Activated T-cell treated with anti-CD3 and anti-CD28 coated beads for 24 hours (primary cell): ENCODE data around the gene DCP1B.

Experiments used
- DNase-seq: peaks from one replicate; pipeline ENCODE4 v3.0.0-alpha.2; 2020; ENCODE audit warnings: low read depth

The DCP1B gene

GRCh38 chr12:2004113-2004929 lies at the start of gene DCP1B:
DCP1B (minus strand) TSS chr12:2004457; CDS start chr12:2004431, 26 bp downstream.
- peak; percentile 92 for DNase-seq

- no peak for DNase-seq
Measured at GRCh38 chr12:2053691-2054090, 49.4 kb upstream of the DCP1B start.

- no peak for DNase-seq
Measured at GRCh38 chr12:2052826-2053678, 48.8 kb upstream of the DCP1B start, which contains the start of gene CACNA1C. CACNA1C (plus strand) TSS chr12:2052987; CDS start chr12:2053563, 576 bp downstream.

DNA sequence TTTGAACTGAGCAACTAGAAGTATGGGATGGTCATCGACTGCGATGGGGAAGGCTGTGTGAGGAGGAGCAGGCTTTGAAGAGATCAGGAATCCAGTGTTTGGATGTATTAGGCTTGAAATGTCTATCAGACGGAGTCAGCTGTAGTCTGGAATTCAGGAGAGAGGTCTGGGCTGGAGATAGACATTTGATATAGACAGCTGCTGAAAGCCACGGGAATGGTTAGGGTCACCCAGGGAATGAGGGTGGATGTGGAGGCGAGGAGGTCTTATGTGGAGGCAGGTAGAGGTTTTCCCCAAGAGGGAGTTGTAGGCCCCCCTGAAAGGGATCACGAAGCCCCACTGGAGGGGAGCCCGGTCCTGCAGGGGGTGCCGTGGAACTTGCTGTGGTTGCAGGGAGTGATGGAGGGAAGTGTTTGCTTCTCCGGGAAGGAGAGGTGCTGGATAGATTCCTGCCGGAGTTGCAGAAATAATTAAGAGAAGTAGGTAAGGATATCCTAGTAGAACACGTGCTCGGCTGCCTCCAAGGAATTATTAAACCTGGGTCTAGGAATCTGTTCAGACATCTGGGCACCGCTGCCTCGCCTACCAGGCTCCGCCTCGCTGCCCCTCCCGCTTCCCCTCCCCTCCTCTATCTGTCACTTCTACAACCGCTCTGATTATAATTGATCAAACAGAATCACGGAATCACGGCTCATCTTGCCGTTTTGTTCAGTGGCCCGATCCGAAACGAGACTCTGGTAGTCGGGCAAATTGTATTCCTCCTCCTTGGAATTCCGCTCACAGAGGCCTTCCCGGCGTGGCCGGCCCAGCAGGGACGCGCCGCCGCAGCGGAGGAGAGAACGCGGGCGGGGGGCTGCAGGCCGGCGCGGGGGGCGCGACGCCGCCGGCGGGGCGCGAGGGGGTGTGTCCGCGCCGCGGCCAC lies 47.7 kb upstream of the DCP1B start:
- DNase-seq: no peak

DNA sequence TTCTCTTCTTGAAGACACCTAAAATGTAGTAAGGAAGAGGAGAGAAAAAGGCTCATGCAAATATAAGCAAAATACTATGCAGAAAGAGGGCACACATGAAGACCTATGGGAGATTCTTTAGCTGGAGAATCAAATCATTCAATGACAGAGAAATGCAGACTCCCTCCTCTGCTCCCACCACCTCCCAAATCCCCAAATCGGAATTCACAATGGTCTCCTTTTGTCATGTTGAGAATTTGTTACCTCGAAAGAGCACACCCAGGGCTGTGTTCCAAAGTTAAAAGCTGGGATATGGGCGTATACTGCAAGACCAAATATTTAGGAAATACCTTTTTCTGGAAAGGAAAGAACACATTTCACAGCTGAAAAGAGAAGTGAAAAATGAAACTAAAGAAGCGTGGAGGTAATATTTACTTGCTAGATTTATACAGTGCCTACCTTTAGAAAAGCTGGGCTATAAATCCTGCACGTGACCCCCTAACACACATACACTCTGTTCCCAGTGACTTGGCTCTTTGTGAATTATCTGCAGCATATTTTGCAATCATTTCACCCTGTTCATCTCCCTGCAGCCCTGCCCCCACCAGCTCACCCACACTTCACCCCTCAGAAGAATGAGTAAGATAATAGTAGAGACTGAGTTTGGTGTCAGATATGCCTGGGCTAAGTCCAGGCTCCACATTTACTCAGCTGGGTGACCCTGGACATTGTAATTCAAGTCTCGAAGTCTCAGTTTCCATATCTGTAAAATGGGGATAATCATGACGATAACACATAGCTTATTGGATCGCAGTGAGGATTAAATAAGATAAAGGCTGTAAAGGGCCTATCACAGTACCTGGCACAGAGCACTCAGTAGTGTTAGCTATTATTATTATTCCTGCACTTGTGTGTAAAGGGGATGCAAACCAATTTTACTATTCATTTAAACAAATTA lies 45.6 kb upstream of the DCP1B start:
- no peak for DNase-seq

DNA sequence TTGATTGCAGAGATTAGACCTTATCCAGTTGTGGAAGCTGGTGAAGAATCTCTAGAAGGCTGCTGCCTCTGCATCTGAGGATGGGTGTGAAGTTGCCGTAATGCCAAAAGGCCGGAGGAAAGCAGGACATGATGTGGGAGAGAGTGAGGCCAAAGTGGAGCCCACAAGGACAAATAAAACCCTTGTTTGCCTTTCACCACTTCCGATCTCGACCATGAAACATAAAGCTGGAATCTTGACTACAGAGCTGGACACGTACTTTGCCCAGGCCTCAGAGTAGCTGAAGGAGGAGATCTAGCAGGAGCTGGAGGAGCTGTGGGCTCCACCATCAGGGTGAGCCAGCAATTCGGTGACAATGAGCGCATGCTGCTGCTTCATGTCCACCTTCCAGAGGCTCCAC lies 43.5 kb upstream of the DCP1B start:
- DNase-seq: no peak

GRCh38 chr12:2046957-2047356 lies 42.7 kb upstream of the DCP1B start:
- DNase-seq: no peak

- DNase-seq: no peak
Measured at GRCh38 chr12:2044165-2044564, 39.9 kb upstream of the DCP1B start.

GRCh38 chr12:2043054-2043453 lies 38.8 kb upstream of the DCP1B start:
- no peak for DNase-seq

- DNase-seq: no peak
Measured at GRCh38 chr12:2039034-2039433, 34.8 kb upstream of the DCP1B start.

- DNase-seq: no peak
Measured at GRCh38 chr12:2035431-2036055, 31.3 kb upstream of the DCP1B start.

DNA sequence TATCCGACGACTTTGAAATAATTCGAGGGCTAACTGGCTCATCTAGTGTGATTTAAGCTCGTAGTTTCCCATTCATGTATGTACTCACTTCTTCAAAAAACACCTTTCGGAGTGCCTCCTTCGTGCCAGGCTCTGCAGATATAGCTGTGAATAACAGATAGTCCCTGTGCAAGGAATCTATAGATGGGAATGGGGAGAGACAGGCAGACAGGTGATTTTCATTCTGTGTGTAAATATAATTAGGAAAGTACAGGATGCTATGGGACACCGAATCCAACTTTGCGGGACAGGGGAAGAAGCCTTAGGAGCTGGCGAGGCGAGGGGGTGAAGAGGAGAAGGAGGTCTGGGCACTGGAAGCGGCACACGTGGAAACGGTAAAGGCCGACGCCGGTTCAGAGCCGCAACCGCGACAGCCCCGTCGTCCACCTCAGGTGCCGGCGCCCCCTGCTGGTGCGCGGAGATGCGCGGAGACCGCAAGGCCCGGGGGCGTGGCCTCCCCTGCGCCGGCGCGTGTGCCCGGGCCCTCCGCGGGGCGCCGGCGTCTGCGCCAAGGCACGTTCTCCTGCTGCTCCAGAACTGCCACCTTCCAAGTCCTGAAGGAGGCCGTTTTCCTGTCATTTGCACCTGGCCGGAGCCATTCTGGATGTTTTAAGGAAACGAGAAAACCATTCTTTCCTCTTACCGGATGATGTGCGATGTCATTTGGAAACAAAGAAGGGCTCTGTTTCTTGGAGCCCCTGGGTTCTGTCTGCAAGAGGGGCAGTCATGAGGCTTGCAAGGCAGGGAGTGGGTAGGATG lies 30.6 kb upstream of the DCP1B start:
- peak; percentile 81 for DNase-seq

- no peak for DNase-seq
Measured at GRCh38 chr12:2032506-2032905, 28.2 kb upstream of the DCP1B start.

- DNase-seq: no peak
Measured at GRCh38 chr12:2029851-2030250, 25.6 kb upstream of the DCP1B start.

GRCh38 chr12:2027351-2027750 lies 23.1 kb upstream of the DCP1B start:
- no peak for DNase-seq

DNA sequence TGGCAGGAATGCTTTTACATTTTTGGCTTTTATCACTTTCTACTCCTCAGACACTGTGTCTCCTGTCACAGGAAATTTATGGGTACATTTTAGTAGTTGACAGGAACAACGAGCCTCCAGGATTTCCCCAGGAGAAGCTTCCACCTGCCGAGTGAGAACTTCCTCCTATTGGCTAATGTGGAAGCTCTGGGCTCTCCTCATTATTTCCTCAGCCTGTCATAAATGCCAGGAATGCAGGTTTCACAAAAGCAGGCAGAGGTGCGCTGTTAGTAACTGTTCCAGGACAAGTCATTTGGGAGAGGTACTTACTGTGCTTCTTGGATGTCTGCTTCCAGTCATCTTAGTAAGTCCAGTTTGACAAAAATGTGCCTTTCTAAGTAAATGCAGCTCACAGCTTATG lies 19.1 kb upstream of the DCP1B start:
- no peak for DNase-seq

- DNase-seq: no peak
Measured at GRCh38 chr12:2020511-2020910, 16.3 kb upstream of the DCP1B start.

- no peak for DNase-seq
Measured at GRCh38 chr12:2019126-2019525, 14.9 kb upstream of the DCP1B start.

DNA sequence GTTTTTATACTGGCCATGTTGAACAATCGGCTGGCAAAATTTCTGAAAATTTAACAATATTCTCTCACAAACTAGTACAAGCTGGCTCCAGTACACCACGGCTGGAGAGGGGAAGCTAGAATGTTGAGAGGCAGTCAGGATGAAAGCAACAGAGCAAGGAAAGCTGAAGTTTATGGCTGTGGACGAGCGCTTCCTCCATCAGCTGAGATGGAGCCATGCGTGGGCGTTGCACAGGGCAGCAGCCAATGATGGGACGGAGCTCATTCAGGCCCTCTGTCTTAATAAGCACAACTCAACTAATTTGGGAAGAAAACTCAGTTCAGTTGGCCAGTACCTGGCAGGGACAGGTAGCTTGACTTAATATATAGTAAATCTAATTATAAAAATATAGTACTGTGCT lies 14.1 kb upstream of the DCP1B start:
- DNase-seq: no peak
